Pancreas (tissue), 10 donors: ENCODE measurements around the gene RAB37. TPM values are rescaled to one million over a fixed set of nuclear protein-coding genes. Genes with fewer than 3 reads are reported as not detected.

Experiments used
- ATAC-seq, 4 donors: fragments of 200-7000 bp; cut with Tn5 transposase; one replicate each; pipeline versions ENCODE4 v1.8.0 to v1.9.1; 2020; ENCODE audit warnings: mild to moderate bottlenecking in 4 of 4, moderate library complexity in 4 of 4
- DNase-seq, 6 donors: peaks; one replicate each; pipeline ENCODE4 v3.0.0-alpha.2; 2020
- FAIRE-seq: peaks from 2 replicates; lab custom pipeline; 2012; peaks lifted over from hg19 to GRCh38; lab: Jason Lieb, UNC
- H3K27ac ChIP-seq, 4 donors: fragments of 200-600 bp; sonication (generic); 1 replicate in 3 of 4; 2 replicates in 1 of 4; pipeline versions ENCODE4 v1.5.0 to v1.8.0; 2020
- H3K27me3 ChIP-seq, 4 donors: fragments of 200-600 bp; one replicate each; pipeline ENCODE4 v1.8.0; 2021
- H3K36me3 ChIP-seq, 3 donors: fragments of 200-600 bp; sonication (generic) in 1 of 3; one replicate each; pipeline versions ENCODE4 v1.5.0 to v1.8.0; 2020 to 2021
- H3K4me1 ChIP-seq, 3 donors: fragments of 200-600 bp; one replicate each; pipeline ENCODE4 v1.8.0; 2021
- H3K4me3 ChIP-seq, 4 donors: fragments of 200-600 bp; sonication (generic) in 2 of 4; one replicate each; pipeline versions ENCODE4 v1.5.0 to v1.8.0; 2020 to 2021
- H3K9me3 ChIP-seq, 4 donors: fragments of 200-600 bp; one replicate each; pipeline ENCODE4 v1.8.0; 2021
- WGBS, 2 donors: extraction: QIAGEN DNeasy Blood & Tissue Kit; methylation state at CpG; one replicate each; pipeline ENCODE4 v1.1.7; 2013; 5-methylcytosine and 5-hydroxymethylcytosine counted together
- intact Hi-C, 3 donors: fragments of 100-400 bp; cut with DNase I; formaldehyde crosslinking; loops; one replicate each; pipeline versions ENCODE4 v1.11.1 to v1.14.2; 2022
- polyA plus RNA-seq, 2 donors: library from polyadenylated mRNA; stranded (reverse); fragments of 200-250 nt; gene quantifications; one replicate each; pipeline ENCODE4 v1.2.3, GENCODE V29; 2013
- total RNA-seq, 6 donors: library from RNA; stranded (reverse); fragmentation: NEBNext Ultra II Directional in 4 of 6; extraction: Animal tissue kit (Norgen Biotek cat#: 25700) in 4 of 6; gene quantifications; one replicate each; pipeline versions ENCODE4 v1.2.1 to v1.2.4, GENCODE V29; 2021 to 2023
- TF ChIP-seq, protein P1 (sequence below), 4 donors: fragments of 200-600 bp; sonication (generic) in 3 of 4; IDR thresholded peaks; one replicate each; pipeline versions ENCODE4 v1.5.0 to v1.8.0; 2021; ENCODE audit warnings: antibody characterized with exemption in 4 of 4
- donor health status: healthy with polysubstance abuse.
- donor health status: DM: no; HTN: no; CAD: no; lungs with moderate emphysema.
- donor health status: DM: no; HTN: no; CAD: no.
- donor health status: control.
- donor health status: control.
- donor health status: Bipolar disorder and iron deficiency.
- donor health status: DM: yes; HTN: yes; CAD: no.
- donor health status: DM: no; HTN: no; CAD: no.
- donor health status: DM: no; HTN: no; CAD: no.
- donor health status: DM: yes; HTN: yes; CAD: no.

The RAB37 gene
- total and polyA plus RNA-seq, 8 donors: 0.79 to 3.1 (median 1.3) TPM

DNA sequence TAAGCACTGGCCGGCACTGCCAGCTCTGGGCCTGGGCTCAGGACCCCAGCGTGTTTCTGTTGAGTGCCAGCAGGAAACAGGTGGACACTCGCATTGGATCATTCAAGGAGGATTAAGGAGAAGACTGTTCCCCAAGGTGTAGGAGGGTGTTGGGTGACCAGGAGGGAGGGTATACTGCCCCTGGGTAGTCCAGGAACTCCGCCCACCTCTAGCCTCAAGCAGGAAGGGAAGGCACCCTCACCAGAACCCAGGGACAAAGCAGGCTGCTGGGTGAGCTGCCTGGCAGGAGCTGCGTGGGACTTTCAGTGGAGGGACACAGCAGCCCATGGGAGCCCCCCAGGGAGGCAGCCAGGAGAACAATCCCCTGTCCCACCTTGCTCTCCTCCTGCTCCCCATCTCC, 7.7 kb upstream of the RAB37 start:
- 86 to 93% methylated on average over 5 of the region's 5 CpGs for WGBS, 2 donors
- Histone ChIP-seq H3K9me3 (no peaks in the 10 kb centered on the region), H3K4me1 (no peaks in the 10 kb centered on the region), H3K27me3 (no peaks in the 10 kb centered on the region), H3K27ac (no peak overlapping the region), H3K4me3 (no peak overlapping the region), H3K36me3 (no peaks in the 10 kb centered on the region)
- intact Hi-C loops: no loop called here
- no peak for ATAC-seq
- no peak for DNase-seq
- FAIRE-seq: no peak
- TF ChIP-seq, protein P1, sequence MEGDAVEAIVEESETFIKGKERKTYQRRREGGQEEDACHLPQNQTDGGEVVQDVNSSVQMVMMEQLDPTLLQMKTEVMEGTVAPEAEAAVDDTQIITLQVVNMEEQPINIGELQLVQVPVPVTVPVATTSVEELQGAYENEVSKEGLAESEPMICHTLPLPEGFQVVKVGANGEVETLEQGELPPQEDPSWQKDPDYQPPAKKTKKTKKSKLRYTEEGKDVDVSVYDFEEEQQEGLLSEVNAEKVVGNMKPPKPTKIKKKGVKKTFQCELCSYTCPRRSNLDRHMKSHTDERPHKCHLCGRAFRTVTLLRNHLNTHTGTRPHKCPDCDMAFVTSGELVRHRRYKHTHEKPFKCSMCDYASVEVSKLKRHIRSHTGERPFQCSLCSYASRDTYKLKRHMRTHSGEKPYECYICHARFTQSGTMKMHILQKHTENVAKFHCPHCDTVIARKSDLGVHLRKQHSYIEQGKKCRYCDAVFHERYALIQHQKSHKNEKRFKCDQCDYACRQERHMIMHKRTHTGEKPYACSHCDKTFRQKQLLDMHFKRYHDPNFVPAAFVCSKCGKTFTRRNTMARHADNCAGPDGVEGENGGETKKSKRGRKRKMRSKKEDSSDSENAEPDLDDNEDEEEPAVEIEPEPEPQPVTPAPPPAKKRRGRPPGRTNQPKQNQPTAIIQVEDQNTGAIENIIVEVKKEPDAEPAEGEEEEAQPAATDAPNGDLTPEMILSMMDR (IDR thresholded peaks at IDR 0.05): no peak

DNA sequence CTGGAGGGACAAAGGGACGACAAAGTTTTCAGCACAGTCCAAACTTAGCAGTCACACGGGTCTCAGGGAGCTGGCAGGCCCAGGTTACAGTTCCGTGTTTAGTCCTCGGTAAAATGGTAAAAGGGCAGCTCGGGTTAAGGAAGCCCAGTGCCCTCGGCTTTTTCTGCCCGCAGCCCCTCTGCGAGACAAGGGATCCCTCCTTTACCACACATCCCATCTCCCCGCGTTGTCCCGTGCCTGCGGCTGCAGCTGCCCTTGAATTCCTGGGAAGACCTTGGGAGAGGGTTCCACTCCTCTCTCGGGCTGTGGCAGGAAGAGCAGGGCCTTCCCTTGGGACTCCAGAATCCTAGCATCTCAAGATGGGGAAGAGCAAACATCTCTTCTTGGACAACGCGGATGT, 7.2 kb upstream of the RAB37 start:
- DNase-seq: no peak
- Histone ChIP-seq H3K27ac (no peak overlapping the region), H3K36me3 (no peaks in the 10 kb centered on the region), H3K4me3 (no peak overlapping the region), H3K27me3 (no peaks in the 10 kb centered on the region), H3K9me3 (no peaks in the 10 kb centered on the region), H3K4me1 (no peaks in the 10 kb centered on the region)
- FAIRE-seq: no peak
- intact Hi-C loops: no loop called here
- ATAC-seq: no peak
- TF ChIP-seq, protein P1 (IDR thresholded peaks at IDR 0.05): no peak
- WGBS, 2 donors: 79 to 87% methylated on average over 15 of the region's 15 CpGs

DNA sequence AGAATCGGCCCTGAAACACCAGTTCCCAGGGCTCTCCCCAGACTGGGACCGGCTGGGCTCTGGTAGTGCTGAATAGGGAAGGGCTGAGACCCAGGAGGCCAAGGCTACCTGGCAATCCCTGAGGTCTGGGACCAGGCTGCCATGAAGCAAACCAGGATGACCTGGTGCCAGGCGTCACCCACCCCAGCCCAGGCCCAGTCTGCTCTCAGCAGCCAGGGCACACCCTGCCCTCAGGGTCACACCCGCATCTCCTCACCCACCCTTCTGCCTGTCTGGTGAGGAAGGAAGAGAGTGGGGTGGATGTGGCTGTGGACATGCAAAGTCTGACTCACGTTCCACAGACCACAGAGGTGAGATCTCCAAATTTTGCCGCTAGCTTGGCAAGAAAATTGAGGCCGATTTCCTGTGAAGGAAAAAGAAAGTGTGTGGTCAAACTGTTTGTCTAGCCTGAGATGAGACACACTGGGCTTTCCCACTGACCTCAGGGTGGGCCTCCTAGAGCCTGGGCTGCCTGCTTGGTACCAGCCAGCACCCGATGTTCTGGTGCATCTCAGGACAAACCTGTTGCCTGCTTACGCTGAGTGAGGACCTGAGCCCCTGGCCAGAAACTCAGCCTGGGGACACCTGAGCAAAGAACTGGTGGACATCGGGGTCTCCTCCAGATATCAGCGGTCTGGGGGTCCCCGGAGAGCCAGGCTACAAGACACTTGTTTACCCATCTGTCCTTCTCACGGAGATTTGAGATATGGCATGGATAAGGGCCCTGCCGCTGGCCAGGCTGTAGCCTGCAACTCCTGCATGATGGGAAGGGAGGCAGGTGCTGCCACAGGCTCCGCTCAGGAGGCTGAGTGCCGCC, 6.3 kb upstream of the RAB37 start:
- Histone ChIP-seq H3K36me3 (no peaks in the 10 kb centered on the region), H3K9me3 (no peaks in the 10 kb centered on the region), H3K27me3 (no peaks in the 10 kb centered on the region), H3K4me1 (no peaks in the 10 kb centered on the region), H3K4me3 (no peak overlapping the region), H3K27ac (no peak overlapping the region)
- TF ChIP-seq, protein P1 (IDR thresholded peaks at IDR 0.05): no peak
- DNase-seq: no peak
- ATAC-seq: peak in 3 of 4 donors; percentile 53 to 76 (median 68)
- FAIRE-seq: no peak
- WGBS, 2 donors: 55 to 61% methylated on average over 16 of the region's 16 CpGs
- intact Hi-C loops: no loop called here

DNA sequence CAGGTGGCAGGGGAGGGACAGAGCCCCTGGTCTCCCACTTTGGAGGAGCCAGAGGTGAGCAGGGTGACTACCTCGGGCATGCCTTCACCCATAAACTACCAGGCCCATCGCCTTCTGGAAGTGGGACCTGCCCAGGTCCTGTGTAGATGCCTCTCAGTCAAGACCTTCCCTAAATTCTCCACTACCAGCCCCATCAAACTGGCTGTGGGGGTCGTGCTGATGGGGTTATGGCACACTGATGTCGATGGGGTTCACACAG, 5.8 kb upstream of the RAB37 start:
- Histone ChIP-seq H3K36me3 (no peaks in the 10 kb centered on the region), H3K4me1 (no peaks in the 10 kb centered on the region), H3K9me3 (no peaks in the 10 kb centered on the region), H3K4me3 (no peak overlapping the region), H3K27ac (no peak overlapping the region), H3K27me3 (no peaks in the 10 kb centered on the region)
- WGBS, 2 donors: 40 to 68% methylated on average over 4 of the region's 4 CpGs
- peak in 1 of 6 donors; percentile 44 for DNase-seq
- FAIRE-seq: no peak
- no peak for ATAC-seq
- intact Hi-C loops: no loop called here
- TF ChIP-seq, protein P1 (IDR thresholded peaks at IDR 0.05): no peak
